ENCODE results near the gene CDH13. TPM values are rescaled to one million over a fixed set of nuclear protein-coding genes. Genes with fewer than 3 reads are reported as not detected.

The CDH13 gene
- total RNA-seq, 1 experiment from 2014 or later, result 62.5 TPM

GRCh38 chr16:83847371-83848225, 1220.8 kb downstream of the CDH13 start:
- H3K4me3 ChIP-seq, result no peak overlapping the region
- H3K27ac ChIP-seq, result no peak overlapping the region
- H3K4me1 ChIP-seq (replicated peaks), result no peaks in the 10 kb centered on the region
- H3K27me3 ChIP-seq (replicated peaks), result no peaks in the 10 kb centered on the region; the same call in 1 of the 2 replicates
- no peaks in the 10 kb centered on the region for H3K36me3 ChIP-seq
- no peaks in the 10 kb centered on the region for H3K9me3 ChIP-seq (replicated peaks)
- no peak for DNase-seq (ENCODE audit: low read depth in 1 of 2, low spot score in 2 of 2)

GRCh38 chr16:83849421-83849820, 1222.7 kb downstream of the CDH13 start:
- DNase-seq (ENCODE audit: low read depth in 1 of 2, low spot score in 2 of 2), result no peak
- H3K27ac ChIP-seq, result no peak overlapping the region
- no peaks in the 10 kb centered on the region; the same call in 1 of the 2 replicates for H3K27me3 ChIP-seq (replicated peaks)
- H3K4me3 ChIP-seq, result no peak overlapping the region
- no peaks in the 10 kb centered on the region for H3K9me3 ChIP-seq (replicated peaks)
- H3K36me3 ChIP-seq, result no peaks in the 10 kb centered on the region
- no peaks in the 10 kb centered on the region for H3K4me1 ChIP-seq (replicated peaks)

All from SJSA1 (cell line).